NCI-H128 (cell line): ENCODE results near the gene PPIP5K1.

ENCODE experiments used
- DNase-seq: peaks from one replicate; lab custom pipeline; 2025; ENCODE audit not compliant: unreplicated experiment; lab: John Stamatoyannopoulos, UW

PPIP5K1 gene

GRCh38 chr15:43518197-43518761 is 71.7 kb downstream of the PPIP5K1 start:
- no peak for DNase-seq

- DNase-seq: no peak
Observed at GRCh38 chr15:43517354-43518196, 72.4 kb downstream of the PPIP5K1 start, which contains the start of gene MAP1A. MAP1A (plus strand) TSS chr15:43517608; CDS start chr15:43521474, 3,866 bp downstream.

GRCh38 chr15:43516801-43517353 is 73.1 kb downstream of the PPIP5K1 start:
- DNase-seq: no peak

- DNase-seq: no peak
Observed at GRCh38 chr15:43516185-43516584, 73.8 kb downstream of the PPIP5K1 start.

- DNase-seq: no peak
Observed at GRCh38 chr15:43515741-43516140, 74.3 kb downstream of the PPIP5K1 start.

- no peak for DNase-seq
Observed at GRCh38 chr15:43514241-43515057, 75.6 kb downstream of the PPIP5K1 start.

- no peak for DNase-seq
Observed at GRCh38 chr15:43513550-43513949, 76.5 kb downstream of the PPIP5K1 start.

GRCh38 chr15:43511012-43511885 is 78.8 kb downstream of the PPIP5K1 start:
- no peak for DNase-seq

- DNase-seq: peak; percentile 88
Observed at GRCh38 chr15:43510200-43511011, 79.6 kb downstream of the PPIP5K1 start.

- DNase-seq: no peak
Observed at GRCh38 chr15:43509660-43510199, 80.3 kb downstream of the PPIP5K1 start.

GRCh38 chr15:43508991-43509659 is 80.9 kb downstream of the PPIP5K1 start:
- DNase-seq: no peak

GRCh38 chr15:43508421-43508820 is 81.6 kb downstream of the PPIP5K1 start:
- DNase-seq: no peak

- no peak for DNase-seq
Observed at GRCh38 chr15:43505738-43506137, 84.3 kb downstream of the PPIP5K1 start.

GRCh38 chr15:43499635-43500034 is 90.4 kb downstream of the PPIP5K1 start:
- no peak for DNase-seq

GRCh38 chr15:43498990-43499389 is 91.0 kb downstream of the PPIP5K1 start:
- DNase-seq: no peak

GRCh38 chr15:43493703-43494472 is 96.1 kb downstream of the PPIP5K1 start:
- no peak for DNase-seq

GRCh38 chr15:43492673-43493601 is 97.1 kb downstream of the PPIP5K1 start, which contains the start of gene TP53BP1:
TP53BP1 (minus strand) TSS chr15:43493156; CDS start chr15:43493043, 113 bp downstream.
- peak; percentile 69 for DNase-seq
